ENCODE results near the gene CSRNP3.

DNA sequence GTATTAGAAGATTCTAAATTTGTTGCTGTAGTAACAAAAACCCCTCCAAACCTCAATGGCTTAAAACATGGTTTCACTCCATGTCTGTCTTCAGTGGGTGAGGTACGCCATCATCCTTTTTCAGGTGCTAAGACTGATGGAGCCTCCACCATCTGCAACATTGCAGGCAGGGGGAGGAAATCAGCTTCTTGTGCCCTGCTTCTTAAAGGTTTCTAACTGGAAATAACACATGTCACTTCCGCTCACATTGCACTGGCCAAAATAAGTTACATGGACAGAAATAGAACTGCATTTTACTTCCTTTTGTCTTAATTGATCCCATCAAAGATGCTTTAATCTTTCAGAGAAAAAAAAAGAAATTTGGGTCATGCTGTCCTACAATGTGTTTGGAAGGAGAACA lies 230.4 kb downstream of the CSRNP3 start:
- TF ChIP-seq, protein P1, sequence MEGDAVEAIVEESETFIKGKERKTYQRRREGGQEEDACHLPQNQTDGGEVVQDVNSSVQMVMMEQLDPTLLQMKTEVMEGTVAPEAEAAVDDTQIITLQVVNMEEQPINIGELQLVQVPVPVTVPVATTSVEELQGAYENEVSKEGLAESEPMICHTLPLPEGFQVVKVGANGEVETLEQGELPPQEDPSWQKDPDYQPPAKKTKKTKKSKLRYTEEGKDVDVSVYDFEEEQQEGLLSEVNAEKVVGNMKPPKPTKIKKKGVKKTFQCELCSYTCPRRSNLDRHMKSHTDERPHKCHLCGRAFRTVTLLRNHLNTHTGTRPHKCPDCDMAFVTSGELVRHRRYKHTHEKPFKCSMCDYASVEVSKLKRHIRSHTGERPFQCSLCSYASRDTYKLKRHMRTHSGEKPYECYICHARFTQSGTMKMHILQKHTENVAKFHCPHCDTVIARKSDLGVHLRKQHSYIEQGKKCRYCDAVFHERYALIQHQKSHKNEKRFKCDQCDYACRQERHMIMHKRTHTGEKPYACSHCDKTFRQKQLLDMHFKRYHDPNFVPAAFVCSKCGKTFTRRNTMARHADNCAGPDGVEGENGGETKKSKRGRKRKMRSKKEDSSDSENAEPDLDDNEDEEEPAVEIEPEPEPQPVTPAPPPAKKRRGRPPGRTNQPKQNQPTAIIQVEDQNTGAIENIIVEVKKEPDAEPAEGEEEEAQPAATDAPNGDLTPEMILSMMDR (IDR thresholded peaks at IDR 0.05) = no peak
- TF ChIP-seq POLR2A (IDR thresholded peaks at IDR 0.05) = no peak

Data from right lobe of liver (tissue), 4 donors.